Upper lobe of left lung (tissue), 6 donors: Measurements from ENCODE around the gene COL9A3. TPM values are rescaled to one million over a fixed set of nuclear protein-coding genes. Genes with fewer than 3 reads are reported as not detected.

Experiments
- ATAC-seq, 2 donors: fragments of 200-7000 bp; cut with Tn5 transposase; one replicate each; pipeline ENCODE4 v1.9.1; 2022; ENCODE audit warnings: mild to moderate bottlenecking in 2 of 2, moderate library complexity in 2 of 2; ENCODE audit not compliant: low FRiP score in 2 of 2
- DNase-seq, 2 donors: peaks; one replicate each; pipeline ENCODE4 v3.0.0-alpha.2; 2019 to 2020
- H3K27ac ChIP-seq, 4 donors: fragments of 200-600 bp; sonication (generic); one replicate each; pipeline ENCODE4 v1.5.1; 2016 to 2019
- H3K27me3 ChIP-seq, 4 donors: fragments of 200-600 bp; sonication (generic); one replicate each; pipeline ENCODE4 v1.5.1; 2017 to 2019
- H3K36me3 ChIP-seq, 4 donors: fragments of 200-600 bp; sonication (generic); one replicate each; pipeline ENCODE4 v1.5.1; 2016 to 2019
- H3K4me1 ChIP-seq, 4 donors: fragments of 200-600 bp; sonication (generic); one replicate each; pipeline ENCODE4 v1.5.1; 2018 to 2019
- H3K4me3 ChIP-seq, 4 donors: fragments of 200-600 bp; sonication (generic); one replicate each; pipeline ENCODE4 v1.5.1; 2017 to 2019; ENCODE audit warnings: mild to moderate bottlenecking in 2 of 4, moderate library complexity in 1 of 4
- H3K9me3 ChIP-seq, 4 donors: fragments of 200-600 bp; sonication (generic); one replicate each; pipeline ENCODE4 v1.5.1; 2018 to 2019
- EP300 ChIP-seq, 4 donors: sonication (generic); formaldehyde crosslinking; IDR thresholded peaks; one replicate each; pipeline ENCODE4 v1.5.1; 2017; ENCODE audit warnings: antibody characterized with exemption in 4 of 4, control low read depth in 2 of 4
- POLR2A ChIP-seq, 4 donors: fragments of 450-650 bp; IDR thresholded peaks; one replicate each; pipeline ENCODE4 v1.5.1; 2016 to 2017; ENCODE audit warnings: antibody characterized with exemption in 4 of 4, mild to moderate bottlenecking in 2 of 4
- POLR2AphosphoS5 ChIP-seq, 2 donors: sonication (generic); formaldehyde crosslinking; IDR thresholded peaks; one replicate each; pipeline ENCODE4 v1.5.1; 2017; ENCODE audit warnings: antibody characterized with exemption in 2 of 2
- WGBS, 2 donors: methylation state at CpG; one replicate each; pipeline ENCODE4 v1.1.5; 2017 to 2018; 5-methylcytosine and 5-hydroxymethylcytosine counted together
- total RNA-seq, 6 donors: library from RNA; depleted of rRNA in 4 of 6; stranded (reverse); fragments of >200 nt in 4 of 6; gene quantifications; one replicate each; pipeline versions ENCODE4 v1.1.0 to v1.2.1, GENCODE V29; 2016 to 2021
- TF ChIP-seq, protein P1 (sequence below), 6 experiments: fragments of 450-650 bp in 4 of 6; fragments of 200-600 bp in 2 of 6; sonication (generic) in 2 of 6; IDR thresholded peaks; one replicate each; pipeline ENCODE4 v1.5.1; 2016 to 2019; ENCODE audit warnings: antibody characterized with exemption in 6 of 6
- donor health status: DM: no; HTN: no; CAD: no; lungs with moderate emphysema.
- donor health status: DM: no; HTN: yes; CAD: no; lungs with severe emphysema.

The COL9A3 gene
- total RNA-seq, 6 donors from 2014 or later = 0.57 to 8.4 (median 2.1) TPM; not detected in 1

DNA sequence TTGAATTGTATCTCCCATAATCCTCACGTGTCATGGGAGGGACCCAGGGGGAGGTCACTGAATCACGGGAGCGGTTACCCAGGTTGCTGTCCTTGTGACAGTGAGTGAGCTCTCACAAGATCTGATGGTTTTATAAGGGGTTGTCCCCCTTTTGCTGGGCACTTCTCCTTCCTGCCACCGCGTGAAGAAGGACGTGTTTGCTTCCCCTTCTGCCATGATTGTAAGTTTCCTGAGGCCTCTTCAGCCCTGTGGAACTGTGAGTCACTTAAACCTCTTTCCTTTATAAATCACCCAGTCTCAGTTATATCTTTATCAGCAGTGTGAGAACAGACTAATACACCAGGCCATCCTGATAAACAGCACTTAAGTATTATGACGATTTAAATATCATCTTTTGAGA is 29.5 kb upstream of the COL9A3 start:
- no peak for ATAC-seq

DNA sequence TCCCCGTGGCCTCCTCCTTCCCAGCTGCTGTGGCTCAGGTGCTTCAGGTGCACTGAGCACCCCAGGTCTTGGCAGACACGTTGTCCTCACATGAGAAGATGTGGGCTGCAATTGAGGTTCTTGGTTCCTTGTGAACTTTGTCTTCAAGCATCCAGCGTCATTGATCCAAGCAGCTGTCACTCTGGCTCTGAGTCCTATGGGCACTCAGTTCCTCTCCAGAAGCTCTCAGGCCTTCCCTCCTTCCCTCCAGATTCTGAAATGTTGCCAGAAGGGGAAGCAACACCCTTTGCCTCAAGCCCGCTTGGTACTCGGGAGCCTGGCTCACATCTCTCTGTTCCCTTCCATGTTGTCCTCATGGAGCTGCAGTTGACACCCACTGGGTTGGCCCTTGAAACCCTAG is 29.0 kb upstream of the COL9A3 start:
- Histone ChIP-seq H3K36me3 (no peaks in the 10 kb centered on the region), H3K27ac (no peak overlapping the region), H3K9me3 (no peaks in the 10 kb centered on the region), H3K4me3 (no peak overlapping the region), H3K4me1 (peaks cover 3 to 10% (median 4%) of the 10 kb centered on the region in 4 donors), H3K27me3 (no peaks in the 10 kb centered on the region)
- ATAC-seq (peak in 1 of 2 donors; percentile 9), DNase-seq (no peak)
- TF ChIP-seq EP300 (IDR thresholded peaks at IDR 0.05) = no peak
- TF ChIP-seq POLR2AphosphoS5 (IDR thresholded peaks at IDR 0.05) = no peak
- no peak for TF ChIP-seq POLR2A (IDR thresholded peaks at IDR 0.05)
- TF ChIP-seq, protein P1, sequence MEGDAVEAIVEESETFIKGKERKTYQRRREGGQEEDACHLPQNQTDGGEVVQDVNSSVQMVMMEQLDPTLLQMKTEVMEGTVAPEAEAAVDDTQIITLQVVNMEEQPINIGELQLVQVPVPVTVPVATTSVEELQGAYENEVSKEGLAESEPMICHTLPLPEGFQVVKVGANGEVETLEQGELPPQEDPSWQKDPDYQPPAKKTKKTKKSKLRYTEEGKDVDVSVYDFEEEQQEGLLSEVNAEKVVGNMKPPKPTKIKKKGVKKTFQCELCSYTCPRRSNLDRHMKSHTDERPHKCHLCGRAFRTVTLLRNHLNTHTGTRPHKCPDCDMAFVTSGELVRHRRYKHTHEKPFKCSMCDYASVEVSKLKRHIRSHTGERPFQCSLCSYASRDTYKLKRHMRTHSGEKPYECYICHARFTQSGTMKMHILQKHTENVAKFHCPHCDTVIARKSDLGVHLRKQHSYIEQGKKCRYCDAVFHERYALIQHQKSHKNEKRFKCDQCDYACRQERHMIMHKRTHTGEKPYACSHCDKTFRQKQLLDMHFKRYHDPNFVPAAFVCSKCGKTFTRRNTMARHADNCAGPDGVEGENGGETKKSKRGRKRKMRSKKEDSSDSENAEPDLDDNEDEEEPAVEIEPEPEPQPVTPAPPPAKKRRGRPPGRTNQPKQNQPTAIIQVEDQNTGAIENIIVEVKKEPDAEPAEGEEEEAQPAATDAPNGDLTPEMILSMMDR (IDR thresholded peaks at IDR 0.05) = no peak
- 51 to 61% methylated on average over 5 of the region's 5 CpGs for WGBS, 2 donors

More for the DNA sequence above, 29.5 kb upstream of the COL9A3 start:
- Histone ChIP-seq H3K4me1 (peaks cover 3 to 13% (median 4%) of the 10 kb centered on the region in 4 donors), H3K4me3 (no peak overlapping the region), H3K9me3 (no peaks in the 10 kb centered on the region), H3K27ac (no peak overlapping the region), H3K27me3 (no peaks in the 10 kb centered on the region), H3K36me3 (no peaks in the 10 kb centered on the region)
- no peak for DNase-seq
- TF ChIP-seq, protein P1 (IDR thresholded peaks at IDR 0.05) = no peak
- no peak for TF ChIP-seq POLR2AphosphoS5 (IDR thresholded peaks at IDR 0.05)
- TF ChIP-seq POLR2A (IDR thresholded peaks at IDR 0.05) = no peak
- WGBS, 2 donors = 61 to 73% methylated on average over 7 of the region's 7 CpGs

DNA sequence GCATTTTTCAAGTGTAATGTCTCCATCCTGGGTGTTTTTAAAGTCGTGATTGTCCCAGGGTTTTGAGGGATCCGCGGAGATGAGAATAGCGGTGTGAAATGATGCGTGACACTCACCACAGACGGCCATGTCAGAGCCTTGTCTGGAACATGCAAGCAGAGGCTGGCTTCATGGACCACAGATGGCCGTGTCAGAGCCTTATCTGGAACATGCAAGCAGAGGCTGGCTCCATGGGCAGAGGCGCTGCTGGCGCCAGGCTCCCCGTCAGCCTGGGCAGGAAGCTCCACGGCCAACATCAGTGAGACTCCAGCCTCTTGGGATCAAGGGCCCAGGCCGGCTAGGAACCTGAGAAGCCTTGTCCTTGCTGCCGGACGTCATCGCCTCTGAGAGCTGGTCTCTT is 28.2 kb upstream of the COL9A3 start:
- WGBS, 2 donors = 75 to 85% methylated on average over 11 to 15 of the region's 15 CpGs
- Histone ChIP-seq H3K36me3 (no peaks in the 10 kb centered on the region), H3K27me3 (no peaks in the 10 kb centered on the region), H3K4me3 (no peak overlapping the region), H3K27ac (no peak overlapping the region), H3K4me1 (peaks cover 7 to 12% (median 10%) of the 10 kb centered on the region in 4 donors), H3K9me3 (no peaks in the 10 kb centered on the region)
- TF ChIP-seq, protein P1 (IDR thresholded peaks at IDR 0.05) = no peak
- TF ChIP-seq POLR2A (IDR thresholded peaks at IDR 0.05) (no peak), EP300 (IDR thresholded peaks at IDR 0.05) (no peak), POLR2AphosphoS5 (IDR thresholded peaks at IDR 0.05) (no peak)
- peak in 1 of 2 donors; percentile 59 for DNase-seq
- ATAC-seq = no peak

DNA sequence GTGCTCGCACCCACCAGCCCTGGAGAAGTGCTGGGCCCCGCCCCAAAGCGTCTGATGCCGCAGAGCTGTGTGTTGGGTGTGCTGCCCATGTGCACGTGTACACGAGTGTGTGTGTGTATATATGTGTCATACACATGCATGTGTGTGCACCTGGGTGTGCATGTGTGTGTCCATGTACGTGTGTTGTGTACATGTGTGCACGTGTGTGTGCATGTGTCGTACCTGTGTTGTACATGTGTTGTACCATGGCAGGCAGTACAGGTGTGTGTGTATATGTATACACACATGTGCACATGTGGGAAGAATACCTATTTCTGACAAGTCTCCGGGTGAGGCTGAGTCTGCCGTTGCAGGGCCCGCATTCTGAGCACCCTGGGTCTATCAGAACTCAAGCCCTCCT is 26.8 kb upstream of the COL9A3 start:
- Histone ChIP-seq H3K4me1 (peaks cover 11 to 21% (median 19%) of the 10 kb centered on the region in 4 donors), H3K36me3 (no peaks in the 10 kb centered on the region), H3K27me3 (no peaks in the 10 kb centered on the region), H3K9me3 (no peaks in the 10 kb centered on the region), H3K27ac (no peak overlapping the region), H3K4me3 (no peak overlapping the region)
- WGBS, 2 donors = 82 to 90% methylated on average over 9 to 12 of the region's 12 CpGs
- TF ChIP-seq EP300 (IDR thresholded peaks at IDR 0.05) = no peak
- TF ChIP-seq POLR2AphosphoS5 (IDR thresholded peaks at IDR 0.05) = no peak
- TF ChIP-seq, protein P1 (IDR thresholded peaks at IDR 0.05) = no peak
- no peak for TF ChIP-seq POLR2A (IDR thresholded peaks at IDR 0.05)
- DNase-seq (peak in 1 of 2 donors; percentile 52), ATAC-seq (no peak)
